Cardiac fibroblast (primary cell): ENCODE measurements around the gene FAM227B.
A peak's percentile ranks its signal among the peaks of the same experiment; 100 is the strongest.

Source experiments
- DNase-seq, 2 donors: peaks; one replicate each; pipeline versions ENCODE4 v3.0.0 to v3.0.0-alpha.2; 2010; ENCODE audit warnings: low read depth in 2 of 2
- H3K4me3 ChIP-seq, 2 donors: replicated peaks in 1 of 2; 1 replicate in 1 of 2; 2 replicates in 1 of 2; pipeline ENCODE4 v1.5.1; 2011; ENCODE audit warnings: low read depth in 2 of 2, low read length in 2 of 2, mild to moderate bottlenecking in 2 of 2, moderate library complexity in 1 of 2
- CTCF ChIP-seq: IDR thresholded peaks from one replicate; pipeline ENCODE4 v1.5.1; 2011; ENCODE audit warnings: low read depth, mild to moderate bottlenecking, low read length, inconsistent platforms

The FAM227B gene

GRCh38 chr15:49627407-49627877, 6.8 kb upstream of the FAM227B start:
- no peak overlapping the region for H3K4me3 ChIP-seq
- DNase-seq = peak; percentile 62 to 91
- no peak for TF ChIP-seq CTCF

- H3K4me3 ChIP-seq = no peak overlapping the region
- TF ChIP-seq CTCF = no peak
- DNase-seq = no peak
Measured at GRCh38 chr15:49625460-49626036, 4.9 kb upstream of the FAM227B start.

GRCh38 chr15:49624056-49624455, 3.4 kb upstream of the FAM227B start:
- H3K4me3 ChIP-seq = no peak overlapping the region
- DNase-seq = peak; percentile 27 to 32
- TF ChIP-seq CTCF = no peak

- DNase-seq = peak; percentile 10 to 49
- no peak overlapping the region for H3K4me3 ChIP-seq
- TF ChIP-seq CTCF = no peak
Measured at GRCh38 chr15:49622561-49622960, 1.9 kb upstream of the FAM227B start.

GRCh38 chr15:49621887-49622286, 1.3 kb upstream of the FAM227B start:
- DNase-seq = peak in 1 of 2 donors; percentile 29
- peak overlapping the region; percentile 78 to 81 for H3K4me3 ChIP-seq
- no peak for TF ChIP-seq CTCF

- peak; percentile 21 to 39 for DNase-seq
- H3K4me3 ChIP-seq = peak overlapping the region; percentile 78 to 81
- TF ChIP-seq CTCF = no peak
Measured at GRCh38 chr15:49621401-49621811, 788 bp upstream of the FAM227B start.

- peak overlapping the region; percentile 78 to 81 for H3K4me3 ChIP-seq
- TF ChIP-seq CTCF = peak; percentile 4
- DNase-seq = peak; percentile 78 to 84
Measured at GRCh38 chr15:49620199-49620598, 419 bp downstream of the FAM227B start.
